GM18870 (cell line): ENCODE measurements around the gene SPEF2.
"Not testable (repeated sequence)": the region's sequence is repeated elsewhere in the genome, so short reads cannot be mapped to it uniquely, and the experiment has no call there.

Experiments used
- ATAC-seq: cut with Tn5 transposase; IDR thresholded peaks from one replicate; pipeline ENCODE4 v1.9.1; 2021; ENCODE audit warnings: moderate library complexity; ENCODE audit not compliant: unreplicated experiment

Gene SPEF2

DNA sequence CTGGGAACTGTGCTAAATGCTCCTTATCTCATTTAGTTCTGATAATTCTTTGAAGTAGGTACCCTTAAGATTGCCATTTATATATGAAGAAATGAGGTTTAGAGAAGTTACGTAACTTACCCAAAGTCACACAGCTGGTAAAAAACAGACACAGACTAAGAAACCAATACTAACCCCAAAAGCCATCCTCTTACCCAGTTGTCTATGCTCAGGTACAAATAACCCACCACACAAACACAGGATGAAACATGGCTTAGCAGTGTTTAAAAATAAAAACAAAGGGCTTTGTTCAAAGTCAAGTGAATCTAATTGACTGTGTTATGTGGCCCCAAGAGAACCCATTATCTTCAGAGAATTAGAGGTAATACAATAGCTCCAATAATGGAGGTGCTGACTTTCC lies 202.0 kb downstream of the SPEF2 start:
- no peak for ATAC-seq

GRCh38 chr5:35820735-35821134 lies 203.1 kb downstream of the SPEF2 start:
- ATAC-seq = no peak

DNA sequence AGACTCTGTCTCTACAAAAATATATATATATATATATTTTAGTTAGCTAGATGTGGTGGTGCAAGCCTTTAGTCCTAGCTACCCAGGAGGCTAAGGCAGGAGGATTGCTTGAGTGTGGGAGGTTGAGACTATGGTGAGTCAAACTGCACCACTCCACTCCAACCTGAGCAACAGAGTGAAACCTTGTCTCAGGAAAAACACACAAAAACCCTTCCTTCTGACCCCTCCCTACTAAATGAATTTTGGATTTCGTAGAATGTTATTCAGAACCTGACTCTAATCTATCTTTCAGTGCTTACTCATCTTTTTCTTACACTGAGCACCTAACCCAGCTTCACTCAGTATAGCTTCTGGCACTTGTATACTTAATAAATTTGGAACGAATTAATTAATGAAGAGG lies 203.8 kb downstream of the SPEF2 start:
- ATAC-seq = no peak

DNA sequence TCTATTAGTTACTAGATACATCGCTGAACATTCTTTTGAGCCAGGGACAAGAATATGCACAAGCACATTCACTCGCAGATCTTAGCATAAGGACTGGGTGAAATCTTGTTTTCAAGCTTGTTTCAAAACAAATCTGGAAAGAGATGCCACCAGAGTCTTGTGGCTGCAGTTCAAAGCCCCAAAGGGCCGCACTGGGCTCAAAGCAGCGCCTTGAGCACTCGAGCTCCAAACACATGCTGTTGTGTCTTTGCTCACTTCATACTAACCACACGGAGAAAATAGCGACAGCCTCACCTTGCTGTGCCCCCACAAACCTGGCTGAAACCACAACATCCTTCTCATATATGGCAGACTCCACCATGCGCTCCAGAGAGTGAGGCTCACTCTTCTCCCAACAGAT lies 204.8 kb downstream of the SPEF2 start:
- ATAC-seq = no peak

DNA sequence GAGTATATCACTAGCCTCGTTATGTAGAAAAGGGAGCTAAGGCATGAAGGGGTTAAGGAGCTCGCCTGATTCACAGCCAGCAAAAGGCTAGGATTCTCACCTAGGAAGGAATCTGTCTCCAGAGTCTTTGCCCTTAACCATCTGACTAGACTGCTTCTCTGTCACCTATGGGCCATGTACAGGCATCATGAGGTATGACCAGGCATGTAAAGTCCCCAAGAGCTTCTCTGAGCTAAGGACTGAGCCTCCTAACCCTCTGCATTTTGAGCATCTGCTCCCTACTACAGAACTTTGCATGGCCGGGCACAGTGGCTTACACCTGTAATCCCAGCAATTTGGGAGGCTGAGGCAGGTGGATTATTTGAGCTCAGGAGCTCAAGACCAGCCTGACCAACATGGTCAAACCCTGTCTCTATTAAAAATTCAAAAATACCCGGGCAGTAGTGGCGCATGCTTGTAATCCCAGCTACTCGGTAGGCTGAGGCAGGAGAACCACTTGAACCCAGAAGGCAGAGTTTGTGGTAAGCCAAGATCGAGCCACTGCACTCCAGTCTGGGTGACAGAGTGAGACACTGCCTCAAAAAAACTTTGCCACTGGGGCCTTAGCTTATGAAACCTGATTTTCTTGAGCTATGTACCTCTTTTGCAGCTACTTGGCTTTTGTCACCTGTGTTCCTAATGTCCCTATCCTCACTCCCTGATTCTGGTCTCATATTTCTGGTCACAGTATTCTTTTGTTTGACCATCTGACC lies 205.9 kb downstream of the SPEF2 start:
- ATAC-seq = no peak

- no peak for ATAC-seq
These were observed 208.4 kb downstream of the SPEF2 start for GRCh38 chr5:35826056-35826455.

DNA sequence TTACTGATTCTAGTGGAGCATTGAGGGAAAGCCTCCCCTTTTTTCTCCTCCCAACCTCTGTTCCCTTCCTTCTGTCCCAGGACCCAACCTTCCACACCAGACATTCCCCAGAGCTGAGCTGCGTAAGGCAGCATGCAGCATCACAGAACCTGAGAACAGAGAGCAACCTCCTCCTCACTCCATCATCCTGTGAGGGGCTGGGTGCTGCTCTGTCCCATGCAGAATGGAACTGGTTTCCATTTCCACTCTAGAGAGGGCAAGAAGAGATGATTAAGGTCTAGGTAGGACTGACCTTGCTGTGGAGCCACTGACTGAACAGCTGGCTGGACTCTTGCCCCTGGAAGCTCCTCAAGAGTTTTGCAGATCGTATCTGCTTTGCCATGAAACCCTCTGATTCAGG lies 208.9 kb downstream of the SPEF2 start:
- ATAC-seq = no peak

DNA sequence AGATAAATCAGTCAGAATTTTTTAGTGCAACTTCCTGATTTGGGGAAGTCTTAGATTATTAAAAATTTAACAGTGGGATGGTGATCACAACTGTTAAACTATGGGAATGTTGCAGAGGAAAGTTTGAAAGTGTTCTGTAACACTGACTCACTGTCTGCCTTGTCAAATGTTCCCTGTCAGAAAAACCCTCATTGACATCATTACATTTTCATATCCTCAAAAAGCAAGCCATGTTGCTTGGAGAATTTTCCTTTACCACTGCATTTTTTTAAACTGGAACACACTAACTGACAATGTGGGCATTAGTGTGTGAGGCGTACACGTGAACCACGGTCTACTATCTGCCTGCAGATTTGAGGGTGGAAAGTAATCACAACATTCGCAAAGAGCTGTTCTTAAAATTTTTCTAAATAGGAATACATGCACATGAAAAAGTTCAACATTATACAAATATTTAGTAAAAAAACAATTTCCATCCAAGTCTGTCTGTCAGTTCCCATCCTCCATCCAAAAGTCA lies 210.5 kb downstream of the SPEF2 start:
- no peak for ATAC-seq

DNA sequence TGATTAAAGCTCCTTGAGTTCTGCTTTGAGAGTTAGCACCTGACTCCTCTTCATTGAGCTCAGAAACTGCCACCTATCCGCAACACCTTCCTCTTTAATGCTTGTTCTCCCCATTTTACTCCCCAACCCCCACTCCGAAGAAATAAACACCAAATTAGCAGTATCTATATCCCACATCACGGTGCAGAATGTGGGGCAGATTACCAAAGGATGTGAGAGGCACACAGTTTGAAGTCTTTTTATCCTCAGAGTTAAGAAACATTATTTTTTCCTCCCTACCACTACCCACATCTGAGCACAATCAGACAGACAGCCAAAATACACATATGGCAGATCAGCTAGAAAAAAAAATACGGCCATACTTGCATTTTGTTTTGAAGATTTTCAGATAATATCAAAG lies 212.9 kb downstream of the SPEF2 start:
- ATAC-seq = no peak

- no peak for ATAC-seq
These were observed 215.1 kb downstream of the SPEF2 start for GRCh38 chr5:35832762-35833161.

DNA sequence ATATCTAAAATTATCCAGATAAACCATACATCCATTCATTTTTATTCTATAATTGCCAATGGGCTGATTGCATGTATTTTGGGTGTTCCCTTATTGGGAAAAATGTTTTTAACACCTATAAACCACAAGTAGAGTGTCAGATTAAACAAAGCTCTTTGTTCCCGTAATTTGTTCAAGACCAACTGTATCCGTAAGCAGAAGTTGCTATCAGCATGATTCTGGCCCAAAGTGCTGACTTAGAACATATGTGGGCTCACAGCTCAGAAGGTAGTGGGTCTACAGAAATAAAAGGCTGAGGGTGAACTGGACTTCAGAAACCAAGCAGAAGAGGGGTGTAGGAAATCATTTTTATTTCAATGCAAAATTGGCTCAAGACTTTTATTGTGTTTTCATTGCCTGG lies 215.6 kb downstream of the SPEF2 start:
- no peak for ATAC-seq

DNA sequence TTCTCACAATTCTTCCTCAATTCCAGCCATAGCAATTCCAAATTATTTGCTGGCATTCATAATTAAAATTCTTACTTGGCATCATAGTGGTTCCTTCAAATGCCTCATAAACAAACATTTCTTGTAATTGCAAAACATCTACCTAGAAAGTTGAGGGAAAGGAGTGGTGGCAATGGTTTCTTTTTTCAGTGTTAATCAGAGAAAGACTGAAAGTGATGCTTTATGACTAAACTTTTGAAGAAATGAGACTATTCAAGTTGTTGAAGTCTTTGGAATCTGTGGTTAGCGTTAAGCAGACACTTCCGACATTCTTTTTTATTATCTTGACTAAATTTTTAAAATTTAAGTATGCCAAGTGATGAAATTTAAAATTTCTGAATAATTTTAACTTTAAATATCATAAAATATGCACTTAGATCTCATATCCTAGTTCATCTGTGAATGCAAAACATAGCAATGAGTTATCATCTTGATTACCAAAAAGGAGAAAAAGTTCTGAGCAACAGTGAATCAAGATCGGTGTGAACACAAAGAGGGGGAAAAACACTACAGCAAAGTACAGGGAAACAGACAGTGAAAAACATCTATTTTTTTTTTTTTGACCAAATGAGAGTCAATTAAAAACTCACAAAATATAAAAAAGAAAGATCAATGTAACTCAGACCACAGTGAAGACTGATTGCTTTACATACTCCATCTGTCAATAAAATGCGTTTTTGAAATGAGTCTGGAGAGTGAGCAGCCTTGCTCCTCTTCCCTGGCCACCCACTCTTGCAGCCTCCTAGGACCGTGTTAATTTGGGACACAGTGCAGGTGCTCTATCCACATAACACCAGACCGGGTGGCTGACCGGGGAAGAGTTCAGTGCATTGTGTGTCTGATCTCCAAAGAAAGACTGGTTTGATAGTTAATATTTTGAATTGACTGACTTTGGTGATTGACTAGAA lies 218.4 kb downstream of the SPEF2 start:
- ATAC-seq = no peak

GRCh38 chr5:35838370-35839042 lies 220.8 kb downstream of the SPEF2 start:
- ATAC-seq = no peak

DNA sequence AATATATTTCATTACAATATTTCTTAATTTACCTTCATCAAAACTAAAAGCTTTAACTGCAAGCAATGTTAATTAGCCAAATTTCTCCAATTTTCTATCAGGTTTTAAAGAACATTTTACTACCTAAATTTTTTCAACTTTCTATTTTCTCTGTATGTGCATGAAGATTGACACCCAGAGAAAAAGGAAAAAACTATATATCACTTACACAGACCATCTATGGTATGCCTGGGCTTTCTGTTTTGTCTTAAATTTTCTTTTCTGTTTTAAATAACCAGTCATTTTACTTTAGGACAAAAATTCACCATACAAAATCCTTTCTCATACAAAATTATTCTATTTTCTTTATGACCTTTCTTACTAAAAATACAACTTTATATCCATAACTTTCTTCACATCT lies 225.2 kb downstream of the SPEF2 start:
- ATAC-seq = no peak

DNA sequence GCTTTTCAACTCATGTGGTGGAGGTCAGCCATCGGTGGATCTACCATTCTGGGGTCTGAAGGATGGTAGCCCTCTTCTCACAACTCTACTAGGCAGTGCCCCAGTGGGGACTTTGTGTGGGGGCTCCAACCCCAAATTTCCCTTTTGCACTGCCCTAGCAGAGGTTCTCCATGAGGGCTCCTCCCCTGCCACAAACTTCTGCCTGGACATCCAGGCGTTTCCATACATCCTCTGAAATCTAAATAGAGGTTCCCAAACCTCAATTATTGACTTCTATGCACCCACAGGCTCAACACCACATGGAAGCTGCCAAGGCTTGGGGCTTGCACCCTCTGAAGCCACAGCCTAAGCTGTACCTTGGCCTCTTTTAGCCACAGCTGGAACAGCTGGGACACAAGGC lies 227.8 kb downstream of the SPEF2 start:
- not testable (repeated sequence) for ATAC-seq

DNA sequence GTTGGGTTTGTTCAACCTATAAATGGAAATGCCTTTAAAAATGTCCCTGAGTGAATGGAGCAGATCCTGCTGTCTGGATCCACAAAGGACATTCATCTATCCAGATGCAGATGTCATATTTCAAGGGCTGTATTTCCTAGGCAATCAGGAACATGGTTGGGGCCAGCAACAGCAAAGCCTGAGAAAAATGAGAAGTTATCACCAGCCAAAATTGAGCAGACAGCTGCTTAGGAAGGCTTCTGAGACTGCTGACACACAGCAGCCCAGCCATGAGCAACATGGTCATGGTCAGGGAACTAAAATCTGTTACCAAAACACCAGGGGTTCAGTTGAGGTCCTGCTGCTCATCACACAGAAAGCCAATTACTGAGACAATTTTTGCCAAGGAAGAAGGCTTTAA lies 229.8 kb downstream of the SPEF2 start:
- ATAC-seq = no peak

DNA sequence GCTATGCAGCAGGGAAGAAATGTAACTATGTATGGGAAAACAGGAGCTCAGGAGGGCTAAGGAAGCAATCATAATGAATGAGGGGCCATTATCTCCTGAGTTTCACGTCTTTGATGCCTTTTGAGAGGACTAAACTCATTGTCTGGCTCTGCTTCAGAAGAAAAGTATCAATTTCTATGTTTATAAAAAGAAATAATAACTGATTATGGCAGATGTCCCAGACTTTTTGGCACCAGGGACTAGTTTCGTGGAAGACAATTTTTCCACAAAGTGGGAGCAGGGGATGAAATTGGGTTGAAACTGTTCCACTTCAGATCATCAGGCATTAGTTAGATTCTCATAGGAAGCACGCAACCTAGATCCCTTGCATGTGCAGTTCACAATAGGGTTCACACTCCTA lies 230.3 kb downstream of the SPEF2 start:
- no peak for ATAC-seq

DNA sequence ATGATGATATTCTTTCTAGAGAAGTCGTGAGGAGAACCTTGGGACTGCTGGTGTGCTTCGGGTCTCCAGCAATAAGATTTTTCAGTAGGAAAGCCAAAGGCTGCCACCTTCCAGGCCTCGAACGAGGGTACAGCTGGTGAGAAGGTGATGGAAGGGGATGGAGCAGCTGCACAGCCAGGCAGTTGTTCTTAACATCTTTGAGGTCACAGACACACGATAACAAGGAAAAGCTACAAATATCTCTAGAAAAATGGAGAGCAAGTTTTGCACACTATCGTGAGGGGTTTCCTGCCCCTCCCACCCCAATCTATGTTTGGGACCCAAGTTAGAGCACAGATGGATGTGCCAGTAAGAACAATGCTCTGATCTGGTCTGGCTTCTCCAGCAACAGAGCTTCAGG lies 232.2 kb downstream of the SPEF2 start:
- ATAC-seq = no peak

GRCh38 chr5:35850967-35851680 lies 233.5 kb downstream of the SPEF2 start:
- no peak for ATAC-seq

GRCh38 chr5:35852084-35852734 lies 234.5 kb downstream of the SPEF2 start:
- ATAC-seq = peak; percentile 43
